Measurements from ENCODE around the gene NKX2-2. TPM values are rescaled to one million over a fixed set of nuclear protein-coding genes. Genes with fewer than 3 reads are reported as not detected.
"Not testable (repeated sequence)": the region's sequence is repeated elsewhere in the genome, so short reads cannot be mapped to it uniquely, and the experiment has no call there.

Gene NKX2-2
- total RNA-seq, 1 experiment from 2014 or later, result not detected

- Histone ChIP-seq H3K36me3 (ENCODE audit: low read depth) (no peaks in the 10 kb centered on the region), H3F3A (ENCODE audit: insufficient read depth, low read depth) (no peaks in the 10 kb centered on the region), H3K27me3 (ENCODE audit: insufficient read depth, low read depth) (peaks cover 65% of the 10 kb centered on the region), H3K79me2 (ENCODE audit: low read depth) (no peaks in the 10 kb centered on the region), H3K27ac (no peak overlapping the region), H4K20me1 (ENCODE audit: insufficient read depth) (no peaks in the 10 kb centered on the region), H3K9me3 (ENCODE audit: insufficient read depth, low read depth) (no peaks in the 10 kb centered on the region), H2AFZ (no peak overlapping the region), H3K4me3 (no peak overlapping the region), H3K4me2 (no peak overlapping the region), H3K9me2 (ENCODE audit: insufficient read depth) (no peaks in the 10 kb centered on the region), H3K4me1 (replicated peaks; ENCODE audit: insufficient read depth) (no peaks in the 10 kb centered on the region)
- DNase-seq, result no peak
- intact Hi-C loops (cut with micrococcal nuclease; ENCODE audit: unreplicated experiment), result no loop called here
- no peak for TF ChIP-seq EZH2 (IDR thresholded peaks at IDR 0.05; ENCODE audit: low read depth)
- TF ChIP-seq, protein P1, sequence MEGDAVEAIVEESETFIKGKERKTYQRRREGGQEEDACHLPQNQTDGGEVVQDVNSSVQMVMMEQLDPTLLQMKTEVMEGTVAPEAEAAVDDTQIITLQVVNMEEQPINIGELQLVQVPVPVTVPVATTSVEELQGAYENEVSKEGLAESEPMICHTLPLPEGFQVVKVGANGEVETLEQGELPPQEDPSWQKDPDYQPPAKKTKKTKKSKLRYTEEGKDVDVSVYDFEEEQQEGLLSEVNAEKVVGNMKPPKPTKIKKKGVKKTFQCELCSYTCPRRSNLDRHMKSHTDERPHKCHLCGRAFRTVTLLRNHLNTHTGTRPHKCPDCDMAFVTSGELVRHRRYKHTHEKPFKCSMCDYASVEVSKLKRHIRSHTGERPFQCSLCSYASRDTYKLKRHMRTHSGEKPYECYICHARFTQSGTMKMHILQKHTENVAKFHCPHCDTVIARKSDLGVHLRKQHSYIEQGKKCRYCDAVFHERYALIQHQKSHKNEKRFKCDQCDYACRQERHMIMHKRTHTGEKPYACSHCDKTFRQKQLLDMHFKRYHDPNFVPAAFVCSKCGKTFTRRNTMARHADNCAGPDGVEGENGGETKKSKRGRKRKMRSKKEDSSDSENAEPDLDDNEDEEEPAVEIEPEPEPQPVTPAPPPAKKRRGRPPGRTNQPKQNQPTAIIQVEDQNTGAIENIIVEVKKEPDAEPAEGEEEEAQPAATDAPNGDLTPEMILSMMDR (conservative IDR thresholded peaks at IDR 0.05), result no peak
- no TSS peak for BruUV-seq (replicated peaks)
- POLR2A ChIA-PET (ENCODE audit: unreplicated experiment), result no interaction called here
- CTCF ChIA-PET, result no interaction called here
Observed at GRCh38 chr20:21496452-21496851, 17.4 kb downstream of the NKX2-2 start.

- H3F3A ChIP-seq (ENCODE audit: insufficient read depth, low read depth), result no peaks in the 10 kb centered on the region
- POLR2A ChIA-PET (ENCODE audit: unreplicated experiment), result no interaction called here
- no peak for DNase-seq
- no peaks in the 10 kb centered on the region for H3K4me1 ChIP-seq (replicated peaks; ENCODE audit: insufficient read depth)
- H3K4me2 ChIP-seq, result no peak overlapping the region
- CTCF ChIA-PET, result no interaction called here
- intact Hi-C loops (cut with micrococcal nuclease; ENCODE audit: unreplicated experiment), result no loop called here
- no peaks in the 10 kb centered on the region for H3K79me2 ChIP-seq (ENCODE audit: low read depth)
- no peak overlapping the region for H3K27ac ChIP-seq
- no peak for TF ChIP-seq EZH2 (IDR thresholded peaks at IDR 0.05; ENCODE audit: low read depth)
- TF ChIP-seq, protein P1 (conservative IDR thresholded peaks at IDR 0.05), result no peak
- peaks cover 64% of the 10 kb centered on the region for H3K27me3 ChIP-seq (ENCODE audit: insufficient read depth, low read depth)
- no peaks in the 10 kb centered on the region for H3K9me3 ChIP-seq (ENCODE audit: insufficient read depth, low read depth)
- H3K4me3 ChIP-seq, result no peak overlapping the region
- no peaks in the 10 kb centered on the region for H4K20me1 ChIP-seq (ENCODE audit: insufficient read depth)
- H3K9me2 ChIP-seq (ENCODE audit: insufficient read depth), result no peaks in the 10 kb centered on the region
- no TSS peak for BruUV-seq (replicated peaks)
- H2AFZ ChIP-seq, result no peak overlapping the region
- H3K36me3 ChIP-seq (ENCODE audit: low read depth), result no peaks in the 10 kb centered on the region
Observed at GRCh38 chr20:21493049-21493448, 20.8 kb downstream of the NKX2-2 start.

GRCh38 chr20:21490105-21490504, 23.8 kb downstream of the NKX2-2 start:
- H2AFZ ChIP-seq, result no peak overlapping the region
- H3K4me2 ChIP-seq, result no peak overlapping the region
- TF ChIP-seq, protein P1 (conservative IDR thresholded peaks at IDR 0.05), result 0 out of 2 replicates have a peak, but pooled peaks have one; percentile 23
- no peak for TF ChIP-seq EZH2 (IDR thresholded peaks at IDR 0.05; ENCODE audit: low read depth)
- DNase-seq, result no peak
- no peaks in the 10 kb centered on the region for H3K36me3 ChIP-seq (ENCODE audit: low read depth)
- no peaks in the 10 kb centered on the region for H3K79me2 ChIP-seq (ENCODE audit: low read depth)
- no peak overlapping the region for H3K27ac ChIP-seq
- no TSS peak for BruUV-seq (replicated peaks)
- no peaks in the 10 kb centered on the region for H3K9me3 ChIP-seq (ENCODE audit: insufficient read depth, low read depth)
- POLR2A ChIA-PET (ENCODE audit: unreplicated experiment), result no interaction called here
- H3K4me1 ChIP-seq (replicated peaks; ENCODE audit: insufficient read depth), result no peaks in the 10 kb centered on the region
- no peaks in the 10 kb centered on the region for H3F3A ChIP-seq (ENCODE audit: insufficient read depth, low read depth)
- no peak overlapping the region for H3K4me3 ChIP-seq
- H3K27me3 ChIP-seq (ENCODE audit: insufficient read depth, low read depth), result peaks cover 51% of the 10 kb centered on the region
- no peaks in the 10 kb centered on the region for H4K20me1 ChIP-seq (ENCODE audit: insufficient read depth)
- H3K9me2 ChIP-seq (ENCODE audit: insufficient read depth), result no peaks in the 10 kb centered on the region
- CTCF ChIA-PET, result no interaction called here
- intact Hi-C loops (cut with micrococcal nuclease; ENCODE audit: unreplicated experiment), result no loop called here

DNA sequence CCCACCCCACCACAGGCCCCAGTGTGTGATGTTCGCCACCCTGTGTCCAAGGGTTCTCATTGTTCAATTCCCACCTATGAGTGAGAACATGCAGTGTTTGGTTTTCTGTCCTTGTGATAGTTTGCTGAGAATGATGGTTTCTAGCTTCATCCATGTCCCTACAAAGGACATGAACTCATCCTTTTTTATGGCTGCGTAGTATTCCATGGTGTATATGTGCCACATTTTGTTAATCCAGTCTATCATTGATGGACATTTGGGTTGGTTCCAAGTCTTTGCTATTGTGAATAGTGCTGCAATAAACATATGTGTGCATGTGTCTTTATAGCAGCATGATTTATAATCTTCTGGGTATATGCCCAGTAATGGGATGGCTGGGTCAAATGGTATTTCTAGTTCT, 33.7 kb downstream of the NKX2-2 start:
- CTCF ChIA-PET; H3K79me2 ChIP-seq (ENCODE audit: low read depth); H3K9me2 ChIP-seq (ENCODE audit: insufficient read depth); H3K4me3 ChIP-seq; H3F3A ChIP-seq (ENCODE audit: insufficient read depth, low read depth); H4K20me1 ChIP-seq (ENCODE audit: insufficient read depth); H3K4me2 ChIP-seq; POLR2A ChIA-PET (ENCODE audit: unreplicated experiment); H3K27ac ChIP-seq; H3K4me1 ChIP-seq (replicated peaks; ENCODE audit: insufficient read depth); BruUV-seq (replicated peaks); H2AFZ ChIP-seq; intact Hi-C loops (cut with micrococcal nuclease; ENCODE audit: unreplicated experiment); H3K36me3 ChIP-seq (ENCODE audit: low read depth); DNase-seq; H3K9me3 ChIP-seq (ENCODE audit: insufficient read depth, low read depth): not testable (repeated sequence)
- H3K27me3 ChIP-seq (ENCODE audit: insufficient read depth, low read depth), result peaks cover 17% of the 10 kb centered on the region; the same call in 1 of the 2 replicates

Measured in PC-9 (cell line).